ENCODE measurements around the gene ANXA2.

The ANXA2 gene

GRCh38 chr15:60328852-60329443, 68.8 kb downstream of the ANXA2 start:
- TF ChIP-seq Cebpa-rat (IDR thresholded peaks at IDR 0.05): peak in 1 of 11 experiments; percentile 41; a peak in 1 of 22 replicates
- Histone ChIP-seq H3K27ac (no peak overlapping the region), H3K4me2 (no peak overlapping the region)

GRCh38 chr15:60326824-60327654, 70.7 kb downstream of the ANXA2 start:
- no peaks in the 10 kb centered on the region for H3K36me3 ChIP-seq
- H3K9me3 ChIP-seq (replicated peaks in 1 of 11): no peaks in the 10 kb centered on the region
- H3K27ac ChIP-seq: no peak overlapping the region
- H3K9ac ChIP-seq: no peak overlapping the region
- H3K4me2 ChIP-seq: peak overlapping the region in 5 of 11 experiments; percentile 19 to 56 (median 24); a peak in 5 of 22 replicates
- no peaks in the 10 kb centered on the region for H3K27me3 ChIP-seq
- H4K20me1 ChIP-seq: no peaks in the 10 kb centered on the region
- TF ChIP-seq Cebpa-rat (IDR thresholded peaks at IDR 0.05): no peak
- H3K4me3 ChIP-seq: no peak overlapping the region
- peaks cover 0 to 10% (median 3%) of the 10 kb centered on the region in 10 experiments; a peak in 11 of 20 replicates for H3K4me1 ChIP-seq

More at GRCh38 chr15:60328852-60329443, 68.8 kb downstream of the ANXA2 start:
- Histone ChIP-seq H4K20me1 (no peaks in the 10 kb centered on the region), H3K36me3 (no peaks in the 10 kb centered on the region), H3K4me1 (peaks cover 0 to 10% (median 3%) of the 10 kb centered on the region in 10 experiments; a peak in 11 of 20 replicates), H3K4me3 (no peak overlapping the region), H3K27me3 (no peaks in the 10 kb centered on the region), H3K9me3 (replicated peaks in 1 of 11) (no peaks in the 10 kb centered on the region), H3K9ac (no peak overlapping the region)

- H4K20me1 ChIP-seq: no peaks in the 10 kb centered on the region
- H3K9me3 ChIP-seq (replicated peaks in 1 of 11): no peaks in the 10 kb centered on the region
- no peak overlapping the region for H3K4me3 ChIP-seq
- no peak overlapping the region for H3K9ac ChIP-seq
- H3K4me2 ChIP-seq: no peak overlapping the region
- H3K36me3 ChIP-seq: no peaks in the 10 kb centered on the region
- no peak for TF ChIP-seq Cebpa-rat (IDR thresholded peaks at IDR 0.05)
- no peak overlapping the region for H3K27ac ChIP-seq
- no peaks in the 10 kb centered on the region for H3K27me3 ChIP-seq
- peaks cover 0 to 10% (median 3%) of the 10 kb centered on the region in 10 experiments; a peak in 11 of 20 replicates for H3K4me1 ChIP-seq
Observed at GRCh38 chr15:60326343-60326742, 71.4 kb downstream of the ANXA2 start.

- H3K4me1 ChIP-seq: peaks cover 0 to 10% (median 3%) of the 10 kb centered on the region in 10 experiments; a peak in 11 of 20 replicates
- H3K27ac ChIP-seq: no peak overlapping the region
- TF ChIP-seq Cebpa-rat (IDR thresholded peaks at IDR 0.05): no peak
- no peak overlapping the region for H3K4me2 ChIP-seq
- no peak overlapping the region for H3K9ac ChIP-seq
- no peaks in the 10 kb centered on the region for H3K27me3 ChIP-seq
- no peaks in the 10 kb centered on the region for H4K20me1 ChIP-seq
- no peaks in the 10 kb centered on the region for H3K36me3 ChIP-seq
- no peaks in the 10 kb centered on the region for H3K9me3 ChIP-seq (replicated peaks in 1 of 11)
- no peak overlapping the region for H3K4me3 ChIP-seq
Observed at GRCh38 chr15:60325905-60326304, 71.9 kb downstream of the ANXA2 start.

GRCh38 chr15:60324706-60325438, 72.9 kb downstream of the ANXA2 start:
- Histone ChIP-seq H3K4me3 (no peak overlapping the region), H4K20me1 (no peaks in the 10 kb centered on the region), H3K36me3 (no peaks in the 10 kb centered on the region), H3K9me3 (replicated peaks in 1 of 11) (no peaks in the 10 kb centered on the region), H3K27me3 (no peaks in the 10 kb centered on the region), H3K9ac (no peak overlapping the region), H3K4me1 (peaks cover 0 to 10% (median 3%) of the 10 kb centered on the region in 10 experiments; a peak in 11 of 20 replicates), H3K27ac (no peak overlapping the region), H3K4me2 (no peak overlapping the region)
- TF ChIP-seq Cebpa-rat (IDR thresholded peaks at IDR 0.05): no peak

GRCh38 chr15:60323322-60323721, 74.5 kb downstream of the ANXA2 start:
- Histone ChIP-seq H3K4me1 (peaks cover 0 to 10% (median 3%) of the 10 kb centered on the region in 10 experiments; a peak in 11 of 20 replicates), H3K4me3 (no peak overlapping the region), H3K4me2 (no peak overlapping the region), H3K27ac (no peak overlapping the region), H3K9ac (no peak overlapping the region), H3K27me3 (no peaks in the 10 kb centered on the region), H3K36me3 (no peaks in the 10 kb centered on the region), H4K20me1 (no peaks in the 10 kb centered on the region), H3K9me3 (replicated peaks in 1 of 11) (no peaks in the 10 kb centered on the region)
- no peak for TF ChIP-seq Cebpa-rat (IDR thresholded peaks at IDR 0.05)

- H3K4me3 ChIP-seq: no peak overlapping the region
- no peak overlapping the region for H3K27ac ChIP-seq
- H3K4me2 ChIP-seq: no peak overlapping the region
- H3K9me3 ChIP-seq (replicated peaks in 1 of 11): peaks cover 8 to 18% (median 13%) of the 10 kb centered on the region in 11 experiments; a peak in 20 of 22 replicates
- no peaks in the 10 kb centered on the region for H3K36me3 ChIP-seq
- H3K27me3 ChIP-seq: no peaks in the 10 kb centered on the region
- H4K20me1 ChIP-seq: no peaks in the 10 kb centered on the region
- H3K4me1 ChIP-seq: peaks cover 0 to 2% (median 0%) of the 10 kb centered on the region in 10 experiments; a peak in 3 of 20 replicates
- no peak for TF ChIP-seq Cebpa-rat (IDR thresholded peaks at IDR 0.05)
- no peak overlapping the region for H3K9ac ChIP-seq
Observed at GRCh38 chr15:60320365-60320764, 77.4 kb downstream of the ANXA2 start.

- Histone ChIP-seq H3K4me1 (peaks cover 0 to 8% (median 0%) of the 10 kb centered on the region in 10 experiments; a peak in 4 of 20 replicates), H4K20me1 (no peaks in the 10 kb centered on the region), H3K4me2 (no peak overlapping the region), H3K36me3 (no peaks in the 10 kb centered on the region), H3K9ac (no peak overlapping the region), H3K27me3 (no peaks in the 10 kb centered on the region), H3K9me3 (replicated peaks in 1 of 11) (peaks cover 8 to 19% (median 14%) of the 10 kb centered on the region in 11 experiments; a peak in 20 of 22 replicates), H3K4me3 (no peak overlapping the region), H3K27ac (no peak overlapping the region)
- no peak for TF ChIP-seq Cebpa-rat (IDR thresholded peaks at IDR 0.05)
Observed at GRCh38 chr15:60318216-60318867, 79.4 kb downstream of the ANXA2 start.
